A549 (cell line): Measurements from ENCODE around the gene FILIP1L.

ENCODE experiments used
- BHLHE40 ChIP-seq: IDR thresholded peaks from 2 replicates; pipeline ENCODE4 v1.6.1; 2012; ENCODE audit warnings: low read depth, low read length, inconsistent platforms
- MAX ChIP-seq: IDR thresholded peaks from 2 replicates; pipeline ENCODE4 v1.6.1; 2012
- ZFP36 ChIP-seq: fragments of 450-650 bp; IDR thresholded peaks from 2 replicates; pipeline ENCODE4 v1.6.1; 2014; ENCODE audit warnings: borderline replicate concordance; ENCODE audit not compliant: partially characterized antibody

GRCh38 chr3:100042166-100042981 is 71.9 kb downstream of the FILIP1L start:
- TF ChIP-seq BHLHE40 (no peak), MAX (no peak), ZFP36 (no peak)
